CD4-positive, alpha-beta T cell treated with Interleukin-2 at 100 ng/mL for 4 hours (primary cell): Measurements from ENCODE around the gene THOC1.
A peak's percentile ranks its signal among the peaks of the same experiment; 100 is the strongest.
"Not testable (repeated sequence)": the region's sequence is repeated elsewhere in the genome, so short reads cannot be mapped to it uniquely, and the experiment has no call there.

ENCODE experiments used
- DNase-seq: peaks from one replicate; pipeline ENCODE4 v3.0.0-alpha.2; 2020; ENCODE audit warnings: low spot score

THOC1 gene, protein sequence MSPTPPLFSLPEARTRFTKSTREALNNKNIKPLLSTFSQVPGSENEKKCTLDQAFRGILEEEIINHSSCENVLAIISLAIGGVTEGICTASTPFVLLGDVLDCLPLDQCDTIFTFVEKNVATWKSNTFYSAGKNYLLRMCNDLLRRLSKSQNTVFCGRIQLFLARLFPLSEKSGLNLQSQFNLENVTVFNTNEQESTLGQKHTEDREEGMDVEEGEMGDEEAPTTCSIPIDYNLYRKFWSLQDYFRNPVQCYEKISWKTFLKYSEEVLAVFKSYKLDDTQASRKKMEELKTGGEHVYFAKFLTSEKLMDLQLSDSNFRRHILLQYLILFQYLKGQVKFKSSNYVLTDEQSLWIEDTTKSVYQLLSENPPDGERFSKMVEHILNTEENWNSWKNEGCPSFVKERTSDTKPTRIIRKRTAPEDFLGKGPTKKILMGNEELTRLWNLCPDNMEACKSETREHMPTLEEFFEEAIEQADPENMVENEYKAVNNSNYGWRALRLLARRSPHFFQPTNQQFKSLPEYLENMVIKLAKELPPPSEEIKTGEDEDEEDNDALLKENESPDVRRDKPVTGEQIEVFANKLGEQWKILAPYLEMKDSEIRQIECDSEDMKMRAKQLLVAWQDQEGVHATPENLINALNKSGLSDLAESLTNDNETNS

GRCh38 chr18:267688-268552 is at the start of gene THOC1:
TSS of gene THOC1 (minus strand) at chr18:268047. CDS start at chr18:268019, 28 bp downstream.
- DNase-seq, result peak; percentile 95

DNA sequence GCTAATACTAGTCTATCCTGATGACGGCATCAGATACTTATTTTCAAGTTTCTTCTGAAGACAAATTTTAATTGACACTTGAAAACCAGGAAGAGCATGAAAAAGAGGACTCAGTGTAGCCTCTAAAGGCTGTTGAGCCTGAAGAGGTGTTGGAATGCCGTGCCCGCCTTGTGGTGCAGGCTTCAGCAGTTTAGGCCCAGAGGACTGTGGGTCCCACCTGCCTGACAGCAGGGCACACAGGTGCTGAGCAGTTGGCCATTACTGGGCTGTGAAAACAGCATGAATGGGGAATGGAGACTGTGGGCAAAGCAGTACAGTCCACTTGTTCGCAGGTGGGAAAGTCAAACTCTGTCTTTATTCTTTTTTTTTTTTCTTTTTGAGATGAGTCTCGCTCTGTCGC is 49.8 kb upstream of the THOC1 start:
- no peak for DNase-seq

DNA sequence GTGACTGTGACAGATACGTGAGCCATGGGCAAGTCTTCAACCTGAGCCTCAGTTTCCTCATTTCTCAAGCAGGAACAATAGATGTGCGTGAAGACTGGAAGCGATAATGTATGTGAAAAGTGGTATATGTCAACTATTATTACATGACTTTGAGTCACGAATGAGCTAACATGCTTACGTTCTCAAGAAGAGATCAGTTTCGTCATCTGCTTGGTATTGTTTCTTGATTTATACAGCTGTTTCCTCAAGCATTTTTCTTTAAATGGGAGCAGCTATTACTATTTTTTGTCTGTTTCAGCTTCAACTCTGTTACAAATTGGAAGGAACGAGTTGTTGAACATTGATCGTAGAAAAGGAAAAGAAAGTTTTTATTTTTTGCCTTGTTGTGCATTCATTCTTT is 48.5 kb upstream of the THOC1 start:
- DNase-seq, result no peak

DNA sequence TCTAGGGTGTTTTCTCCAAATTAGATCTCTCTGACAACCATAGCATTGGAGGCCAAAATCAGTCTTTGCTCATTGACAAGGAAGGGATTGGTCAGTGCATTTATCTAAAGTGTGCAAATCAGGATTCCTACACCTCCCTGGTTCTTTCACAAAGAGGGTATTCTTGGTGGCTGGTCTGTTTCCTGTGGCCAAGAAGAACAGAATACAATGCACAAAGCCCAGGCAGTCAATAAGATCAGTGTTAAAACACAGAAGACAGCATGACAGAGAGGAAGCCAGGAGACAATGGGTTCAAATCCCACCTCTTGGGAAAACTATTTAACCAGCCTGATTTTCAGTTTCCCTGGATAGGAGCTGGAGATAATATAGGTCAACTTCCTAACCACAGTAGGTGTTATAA is 46.1 kb upstream of the THOC1 start:
- DNase-seq, result no peak

GRCh38 chr18:312415-312814 is 44.6 kb upstream of the THOC1 start:
- no peak for DNase-seq

DNA sequence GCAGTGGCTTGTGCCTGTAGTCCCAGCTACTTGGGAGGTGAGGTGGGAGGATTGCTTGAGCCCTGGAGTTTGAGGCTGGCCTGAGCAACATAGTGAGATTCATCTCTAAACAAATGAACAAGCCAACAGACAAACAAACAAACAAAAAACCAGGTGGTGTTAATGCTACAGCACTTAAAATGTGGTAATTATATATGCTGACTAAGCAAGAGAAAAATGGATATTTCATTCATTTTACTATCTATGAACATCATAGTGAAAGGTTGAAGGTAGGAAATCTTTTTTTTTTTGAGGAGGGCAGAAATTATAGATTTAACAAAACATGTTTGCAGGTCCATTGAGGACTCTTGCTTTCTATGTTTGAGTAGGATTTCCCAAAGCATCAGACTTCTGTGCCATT is 42.2 kb upstream of the THOC1 start:
- no peak for DNase-seq

- not testable (repeated sequence) for DNase-seq
These were observed 40.2 kb upstream of the THOC1 start for GRCh38 chr18:308086-308485.

- no peak for DNase-seq
These were observed 38.9 kb upstream of the THOC1 start for GRCh38 chr18:306608-307255.

DNA sequence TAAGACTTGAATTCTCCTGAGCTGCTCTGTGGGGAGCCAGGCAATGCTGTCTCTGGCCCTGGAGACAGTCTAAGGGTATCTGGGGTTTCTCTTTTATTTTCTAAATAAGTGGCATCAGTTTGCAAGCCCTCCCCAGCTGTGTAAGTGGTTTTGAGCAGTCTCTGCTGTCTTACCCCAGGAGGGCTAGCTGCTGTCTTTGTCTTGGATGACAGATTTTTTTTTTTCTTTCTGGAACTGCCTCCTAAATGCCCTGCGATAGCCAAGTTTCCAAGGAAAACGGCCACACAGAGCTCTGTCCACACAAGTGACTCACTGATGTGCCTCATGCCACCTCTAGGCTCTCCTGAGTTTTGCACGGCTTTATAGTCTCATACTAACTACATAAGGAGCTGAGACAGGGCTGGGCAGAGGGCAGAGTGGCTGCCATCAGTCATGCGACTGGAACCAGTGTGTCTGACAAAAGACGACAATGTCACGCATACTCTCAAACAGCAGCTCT is 37.2 kb upstream of the THOC1 start:
- DNase-seq, result no peak

DNA sequence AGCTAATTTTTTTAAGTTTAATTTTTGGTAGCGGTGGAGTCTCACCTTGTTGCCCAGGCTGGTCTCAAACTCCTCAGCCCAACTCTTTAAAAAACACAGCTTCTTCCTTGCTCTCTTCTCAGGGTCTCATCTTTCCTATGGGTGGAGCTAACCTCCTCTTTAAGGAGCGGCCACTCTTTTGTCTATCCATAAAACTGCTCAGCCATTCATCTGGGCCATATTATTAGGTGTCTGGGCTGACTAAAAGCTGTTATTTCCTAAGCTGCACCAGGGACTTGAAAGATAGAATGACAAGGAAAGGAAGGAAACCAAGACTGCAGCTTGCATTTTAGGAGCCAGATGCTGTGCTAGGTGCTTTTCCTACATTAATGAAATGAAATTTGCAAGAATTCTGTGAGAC is 35.8 kb upstream of the THOC1 start:
- no peak for DNase-seq

GRCh38 chr18:303011-303410 is 35.2 kb upstream of the THOC1 start:
- no peak for DNase-seq

DNA sequence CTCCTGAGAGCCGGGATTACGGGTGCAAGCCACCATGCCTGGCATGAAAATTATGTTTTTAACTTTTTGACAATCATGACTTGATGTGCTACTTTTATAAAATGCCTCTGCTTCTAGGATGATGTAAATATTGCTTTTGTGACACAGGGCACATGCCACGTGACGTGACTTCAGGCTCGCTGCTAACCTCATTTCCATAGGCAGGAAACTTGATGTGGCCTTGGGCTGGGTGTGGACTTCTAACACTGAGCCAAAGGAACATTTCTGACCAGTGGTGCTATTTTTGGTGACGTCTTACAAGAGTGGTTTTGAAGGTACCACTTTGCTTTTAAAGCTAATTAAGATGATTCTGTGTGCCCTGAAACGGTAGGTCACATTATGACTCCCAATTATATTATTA is 34.2 kb upstream of the THOC1 start:
- DNase-seq, result no peak

GRCh38 chr18:297936-298335 is 30.1 kb upstream of the THOC1 start:
- no peak for DNase-seq

DNA sequence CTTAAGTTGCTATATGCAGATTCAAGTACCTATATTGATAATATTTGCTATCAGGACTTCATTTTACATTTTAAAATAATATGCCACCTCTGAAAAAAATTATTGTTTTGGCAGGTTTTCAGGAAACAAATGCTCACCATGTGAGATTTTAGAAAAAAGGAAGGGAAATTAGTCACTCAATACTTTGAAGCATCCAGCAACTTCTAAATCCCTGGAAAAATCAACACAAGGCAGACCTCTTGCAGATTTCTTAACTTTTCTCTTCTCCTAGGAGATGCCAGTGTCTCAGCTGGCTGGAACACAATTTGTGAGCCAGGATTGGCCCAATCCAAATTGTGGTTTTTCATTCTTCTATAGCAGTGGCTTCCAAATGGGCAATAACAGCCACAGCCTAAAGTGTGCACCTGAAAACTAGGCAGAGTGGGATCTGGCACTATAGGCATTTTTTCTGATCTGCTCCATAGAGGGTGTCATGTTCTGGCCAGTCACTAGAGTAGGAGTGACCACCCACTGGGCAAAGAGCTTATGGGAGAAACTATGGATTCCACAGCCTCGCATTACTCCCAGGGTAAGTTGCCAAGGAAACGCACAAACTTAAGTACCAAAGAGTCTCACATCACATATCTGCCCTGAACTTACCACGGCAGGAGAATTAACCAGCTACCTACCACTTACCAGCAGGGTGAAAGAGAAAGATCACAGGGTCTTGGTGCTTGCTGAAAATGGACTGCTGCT is 28.1 kb upstream of the THOC1 start:
- DNase-seq, result no peak

DNA sequence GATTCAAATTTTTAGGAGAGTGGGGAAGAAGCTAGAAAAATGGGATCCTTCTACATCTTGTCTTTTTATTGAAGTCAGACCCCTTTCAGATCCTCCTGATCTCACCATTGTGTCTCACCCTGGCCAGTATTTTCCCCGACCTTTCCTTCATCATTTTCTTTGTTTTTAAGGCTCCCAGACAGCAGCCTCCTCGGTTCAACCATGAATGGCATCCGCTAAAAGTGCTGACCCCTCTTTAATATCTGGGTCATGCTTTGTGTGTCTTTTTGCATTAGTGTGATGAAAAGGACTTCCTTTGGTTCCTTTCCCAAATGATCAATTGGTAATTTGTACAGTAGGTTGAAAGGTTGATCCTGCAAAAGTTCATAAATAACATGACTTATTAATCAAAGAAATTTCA is 26.7 kb upstream of the THOC1 start:
- no peak for DNase-seq

- no peak for DNase-seq
These were observed 25.7 kb upstream of the THOC1 start for GRCh38 chr18:293536-293935.

DNA sequence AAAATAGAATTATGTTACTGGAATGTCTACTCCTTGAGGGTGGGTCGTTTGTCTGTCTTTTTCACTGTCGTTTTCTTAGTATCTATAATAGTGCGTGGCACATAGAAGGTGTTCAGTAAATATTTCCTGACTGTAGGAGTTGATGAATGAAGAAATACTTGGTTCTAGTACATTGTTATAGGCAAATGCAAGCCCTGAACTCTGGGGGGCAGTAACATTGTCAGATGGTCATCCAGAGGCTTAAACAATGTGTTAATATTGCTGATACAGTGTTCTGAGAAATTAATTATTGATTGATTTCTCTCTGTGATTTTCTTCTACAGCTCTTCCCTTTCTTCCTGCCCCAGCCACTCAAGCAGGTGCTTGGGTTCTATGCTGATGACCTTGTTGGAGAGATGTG is 24.4 kb upstream of the THOC1 start:
- no peak for DNase-seq

GRCh38 chr18:289970-290369 is 22.1 kb upstream of the THOC1 start:
- DNase-seq, result not testable (repeated sequence)

DNA sequence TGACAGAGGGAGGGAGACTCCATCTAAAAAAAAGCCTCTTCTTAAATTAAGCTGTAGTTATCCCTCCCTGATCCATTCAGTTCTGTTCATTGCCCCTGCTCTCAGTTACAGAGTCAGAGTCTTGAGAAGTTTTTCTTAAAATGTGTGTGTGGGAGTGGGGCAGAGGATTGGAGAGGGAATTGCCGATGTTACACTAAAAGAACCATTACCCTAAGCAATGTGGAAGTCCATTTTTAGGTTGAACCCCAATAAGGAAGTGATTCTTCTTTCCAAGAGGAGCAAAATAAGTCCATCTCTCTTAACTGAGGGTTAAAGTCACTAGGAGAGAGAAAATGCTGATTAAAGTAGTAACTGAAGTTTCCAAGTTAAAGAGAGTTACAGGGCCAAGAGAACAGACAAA is 21.2 kb upstream of the THOC1 start:
- DNase-seq, result no peak

- DNase-seq, result no peak
These were observed 18.9 kb upstream of the THOC1 start for GRCh38 chr18:286515-287310.

DNA sequence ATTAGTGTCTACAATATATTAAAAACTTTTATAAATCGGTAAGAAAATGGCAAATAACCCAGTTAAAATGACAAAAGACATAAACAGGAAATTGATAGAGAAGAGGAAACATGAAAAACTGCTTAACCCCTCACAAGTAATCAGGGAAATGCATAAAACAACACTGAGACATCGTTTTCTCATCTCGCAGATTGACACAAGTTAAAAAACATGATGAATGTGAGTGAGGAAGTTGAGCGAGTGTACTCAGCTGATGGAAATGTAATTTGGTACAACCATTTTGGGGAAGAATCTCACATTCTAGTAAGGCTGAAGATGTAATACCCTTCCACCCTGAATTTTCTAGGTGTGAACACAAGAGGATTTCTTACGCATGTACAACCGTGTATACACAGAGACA is 18.0 kb upstream of the THOC1 start:
- no peak for DNase-seq
